Keratinocyte (primary cell): Measurements from ENCODE around the gene ITPA. TPM values are rescaled to one million over a fixed set of nuclear protein-coding genes. Genes with fewer than 3 reads are reported as not detected.

Source experiments
- DNase-seq: peaks from one replicate; pipeline ENCODE4 v3.0.0-alpha.2; 2011; ENCODE audit warnings: low read depth, missing footprints, low spot score
- FAIRE-seq: peaks from 2 replicates; lab custom pipeline; 2011; peaks lifted over from hg19 to GRCh38; lab: Jason Lieb, UNC
- H2AFZ ChIP-seq: 2 replicates; pipeline ENCODE4 v1.6.0; 2012; ENCODE audit warnings: low read length, control low read depth, inconsistent platforms; ENCODE audit not compliant: control insufficient read depth
- H3K27ac ChIP-seq: 2 replicates; pipeline ENCODE4 v1.5.1; 2011; ENCODE audit warnings: low read length; ENCODE audit not compliant: control insufficient read depth, insufficient read depth
- H3K27me3 ChIP-seq: 3 replicates; pipeline ENCODE4 v1.6.0; 2011; ENCODE audit warnings: low read length; ENCODE audit not compliant: control insufficient read depth, insufficient read depth; ENCODE audit errors: extremely low read depth
- H3K36me3 ChIP-seq, 2 experiments: 2 replicates in 1 of 2; 3 replicates in 1 of 2; pipeline ENCODE4 v1.5.1; 2011; ENCODE audit warnings: low read length in 2 of 2, mild to moderate bottlenecking in 1 of 2; ENCODE audit not compliant: control insufficient read depth in 2 of 2, insufficient read depth in 2 of 2; ENCODE audit errors: extremely low read depth in 1 of 2
- H3K4me1 ChIP-seq: 3 replicates; pipeline ENCODE4 v1.5.1; 2011; ENCODE audit warnings: low read length; ENCODE audit not compliant: control insufficient read depth, insufficient read depth; ENCODE audit errors: extremely low read depth
- H3K4me2 ChIP-seq: 3 replicates; pipeline ENCODE4 v1.6.0; 2011; ENCODE audit warnings: low read depth, low read length; ENCODE audit not compliant: control insufficient read depth, insufficient read depth; ENCODE audit errors: extremely low read depth
- H3K4me3 ChIP-seq, 3 experiments: fragments of 200-600 bp in 1 of 3; sonication (generic) in 1 of 3; 2 replicates in 2 of 3; 3 replicates in 1 of 3; pipeline ENCODE4 v1.5.1; 2011 to 2016; ENCODE audit warnings: low read length in 3 of 3, mild to moderate bottlenecking in 3 of 3, control low read depth in 2 of 3, inconsistent platforms in 1 of 3, low read depth in 1 of 3, mixed read lengths in 1 of 3, mixed run types in 1 of 3, moderate library complexity in 1 of 3; ENCODE audit not compliant: control insufficient read depth in 2 of 3, insufficient read depth in 2 of 3; ENCODE audit errors: extremely low read depth in 1 of 3
- H3K79me2 ChIP-seq: 2 replicates; pipeline ENCODE4 v1.6.0; 2012; ENCODE audit warnings: low read length; ENCODE audit not compliant: control insufficient read depth, insufficient read depth
- H3K9ac ChIP-seq: 3 replicates; pipeline ENCODE4 v1.6.0; 2011; ENCODE audit warnings: low read length; ENCODE audit not compliant: control insufficient read depth, insufficient read depth; ENCODE audit errors: extremely low read depth
- H3K9me1 ChIP-seq: 3 replicates; pipeline ENCODE4 v1.6.0; 2011; ENCODE audit warnings: low read length; ENCODE audit not compliant: control insufficient read depth, insufficient read depth; ENCODE audit errors: extremely low read depth
- H3K9me3 ChIP-seq: 2 replicates; pipeline ENCODE4 v1.5.1; 2012; ENCODE audit warnings: low read depth, low read length; ENCODE audit not compliant: control insufficient read depth
- H4K20me1 ChIP-seq: 3 replicates; pipeline ENCODE4 v1.6.0; 2011; ENCODE audit warnings: low read length; ENCODE audit not compliant: control insufficient read depth, insufficient read depth; ENCODE audit errors: extremely low read depth
- CTCF ChIP-seq, 3 experiments: IDR thresholded peaks in 1 of 3; conservative IDR thresholded peaks in 1 of 3; optimal IDR thresholded peaks in 1 of 3; 2 replicates in 2 of 3; 3 replicates in 1 of 3; pipeline versions ENCODE3 to v1.5.1; 2011; ENCODE audit warnings: low read length in 3 of 3, mild to moderate bottlenecking in 3 of 3, moderate library complexity in 2 of 3, control low read depth in 1 of 3, inconsistent platforms in 1 of 3; ENCODE audit not compliant: insufficient read depth in 2 of 3; ENCODE audit errors: extremely low read depth in 1 of 3
- EZH2 ChIP-seq: IDR thresholded peaks from one replicate; pipeline ENCODE4 v1.6.1; 2012; ENCODE audit warnings: inconsistent platforms, mild to moderate bottlenecking, low read length, moderate library complexity
- dilution Hi-C: fragments of 300-500 bp; cut with MboI; formaldehyde crosslinking; loops from one replicate; pipeline ENCODE4 v1.7.0; 2020; ENCODE audit warnings: low sequenced_read_pairs; ENCODE audit not compliant: extremely low pct_ligation_motif_present
- polyA plus RNA-seq, 5 experiments: library from polyadenylated mRNA; depleted of rRNA in 3 of 5; stranded (reverse) in 3 of 5; stranded (forward) in 1 of 5; unstranded in 1 of 5; fragments of >200 nt; gene quantifications; 1 replicate in 1 of 5; 2 replicates in 3 of 5; 3 replicates in 1 of 5; pipeline versions ENCODE4 v1.2.1 to v1.2.3, GENCODE V29; 2011 to 2012; ENCODE audit warnings: missing spikeins in 2 of 5, low read depth in 1 of 5, low replicate concordance in 1 of 5

The ITPA gene
- polyA plus RNA-seq, 1 donor (not counting 4 experiments of a cell fraction or from before 2014, with no cell fraction given): 40.5 TPM

DNA sequence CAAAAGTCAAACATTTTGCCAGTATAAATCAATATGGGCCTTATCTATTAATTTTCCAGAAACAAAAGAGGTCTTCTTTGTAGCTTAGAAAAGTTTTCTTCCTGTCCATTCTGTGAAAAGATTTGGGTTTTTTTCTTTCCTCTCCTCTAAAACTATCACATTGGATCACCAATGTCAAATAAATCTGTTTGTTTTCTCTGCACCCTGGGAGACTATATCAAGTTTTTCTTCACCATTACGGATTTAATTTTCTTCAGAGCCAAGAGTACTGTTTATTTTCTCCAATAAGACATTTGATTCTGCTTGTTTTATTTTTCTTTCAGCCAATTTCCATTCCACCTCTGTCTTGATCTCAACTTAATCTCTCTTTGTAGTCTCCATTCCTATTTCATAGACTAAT is 34.0 kb upstream of the ITPA start:
- Histone ChIP-seq H3K9me3 (no peaks in the 10 kb centered on the region), H3K9me1 (no peaks in the 10 kb centered on the region), H3K9ac (no peak overlapping the region), H2AFZ (no peak overlapping the region), H3K36me3 (no peaks in the 10 kb centered on the region), H3K4me2 (peak overlapping the region; percentile 93), H3K27me3 (peaks cover 15% of the 10 kb centered on the region), H4K20me1 (no peaks in the 10 kb centered on the region), H3K27ac (peak overlapping the region; percentile 74), H3K79me2 (no peaks in the 10 kb centered on the region), H3K4me1 (peaks cover 11% of the 10 kb centered on the region), H3K4me3 (peak overlapping the region; percentile 69 to 98 (median 92))
- DNase-seq (no peak), FAIRE-seq (no peak)
- dilution Hi-C loops: no loop called here
- TF ChIP-seq CTCF (optimal IDR thresholded peaks at IDR 0.05 in 1 of 3, IDR thresholded peaks at IDR 0.05 in 1 of 3, conservative IDR thresholded peaks at IDR 0.05 in 1 of 3; ENCODE audit: extremely low read depth in 1 of 3, insufficient read depth in 2 of 3, low read length in 3 of 3) (no peak), EZH2 (no peak)

DNA sequence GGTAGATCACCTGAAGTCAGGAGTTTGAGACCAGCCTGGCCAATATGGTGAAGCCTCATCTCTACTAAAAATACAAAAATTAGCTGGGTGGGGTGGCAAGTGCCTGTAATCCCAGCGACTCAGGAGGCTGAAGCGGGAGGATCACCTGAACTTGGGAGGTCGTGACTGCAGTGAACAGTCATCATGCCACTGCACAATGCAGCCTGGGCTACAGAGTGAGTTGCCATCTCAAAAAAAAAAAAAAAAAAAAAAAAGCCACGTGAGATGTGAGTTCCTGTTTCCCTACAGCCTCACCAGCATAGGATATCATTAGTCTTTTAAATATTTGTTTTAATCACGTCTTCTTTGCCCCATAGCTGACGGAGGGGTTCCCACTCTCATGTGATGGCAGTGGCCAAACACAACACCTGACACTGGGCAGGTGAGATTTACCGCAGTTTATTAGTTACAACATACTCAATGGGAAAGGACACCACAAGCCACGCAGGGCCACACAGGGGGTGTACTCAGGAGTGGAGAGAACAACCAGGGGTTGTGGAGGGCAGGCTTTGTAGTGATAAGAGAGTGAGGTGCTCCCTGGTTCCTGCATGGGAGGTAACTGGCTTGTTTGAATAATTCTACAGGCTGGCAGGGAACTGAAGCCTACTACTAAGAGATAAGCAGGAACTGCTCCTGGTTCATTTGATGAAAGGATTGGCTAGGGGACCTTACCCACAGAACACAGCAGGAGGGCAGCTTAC is 31.4 kb upstream of the ITPA start:
- Histone ChIP-seq H2AFZ (no peak overlapping the region), H3K79me2 (no peaks in the 10 kb centered on the region), H4K20me1 (no peaks in the 10 kb centered on the region), H3K36me3 (no peaks in the 10 kb centered on the region), H3K4me1 (peaks cover 11% of the 10 kb centered on the region), H3K4me3 (no peak overlapping the region), H3K27me3 (peaks cover 2% of the 10 kb centered on the region), H3K4me2 (no peak overlapping the region), H3K9ac (no peak overlapping the region), H3K9me3 (no peaks in the 10 kb centered on the region), H3K9me1 (no peaks in the 10 kb centered on the region), H3K27ac (no peak overlapping the region)
- TF ChIP-seq CTCF (optimal IDR thresholded peaks at IDR 0.05 in 1 of 3, IDR thresholded peaks at IDR 0.05 in 1 of 3, conservative IDR thresholded peaks at IDR 0.05 in 1 of 3; ENCODE audit: extremely low read depth in 1 of 3, insufficient read depth in 2 of 3, low read length in 3 of 3) (no peak), EZH2 (no peak)
- FAIRE-seq (no peak), DNase-seq (no peak)
- dilution Hi-C loops: no loop called here
